Vagina (tissue), 2 donors: Measurements from ENCODE around the gene ADCY3.

Experiments
- POLR2A ChIP-seq, 2 donors: fragments of 450-650 bp; IDR thresholded peaks; one replicate each; pipeline ENCODE4 v1.6.1; 2017; ENCODE audit warnings: antibody characterized with exemption in 2 of 2, mild to moderate bottlenecking in 2 of 2, moderate library complexity in 2 of 2
- POLR2AphosphoS5 ChIP-seq, 2 donors: sonication (generic); formaldehyde crosslinking; IDR thresholded peaks; one replicate each; pipeline ENCODE4 v1.9.0; 2017; ENCODE audit warnings: antibody characterized with exemption in 2 of 2, mild to moderate bottlenecking in 2 of 2, low read depth in 1 of 2; ENCODE audit not compliant: insufficient read depth in 1 of 2
- TF ChIP-seq, protein P1 (sequence below), 3 experiments: fragments of 450-650 bp in 2 of 3; fragments of 200-600 bp in 1 of 3; sonication (generic) in 1 of 3; IDR thresholded peaks; one replicate each; pipeline ENCODE4 v1.5.1; 2017 to 2019; ENCODE audit warnings: antibody characterized with exemption in 3 of 3, mild to moderate bottlenecking in 2 of 3, moderate library complexity in 2 of 3

DNA sequence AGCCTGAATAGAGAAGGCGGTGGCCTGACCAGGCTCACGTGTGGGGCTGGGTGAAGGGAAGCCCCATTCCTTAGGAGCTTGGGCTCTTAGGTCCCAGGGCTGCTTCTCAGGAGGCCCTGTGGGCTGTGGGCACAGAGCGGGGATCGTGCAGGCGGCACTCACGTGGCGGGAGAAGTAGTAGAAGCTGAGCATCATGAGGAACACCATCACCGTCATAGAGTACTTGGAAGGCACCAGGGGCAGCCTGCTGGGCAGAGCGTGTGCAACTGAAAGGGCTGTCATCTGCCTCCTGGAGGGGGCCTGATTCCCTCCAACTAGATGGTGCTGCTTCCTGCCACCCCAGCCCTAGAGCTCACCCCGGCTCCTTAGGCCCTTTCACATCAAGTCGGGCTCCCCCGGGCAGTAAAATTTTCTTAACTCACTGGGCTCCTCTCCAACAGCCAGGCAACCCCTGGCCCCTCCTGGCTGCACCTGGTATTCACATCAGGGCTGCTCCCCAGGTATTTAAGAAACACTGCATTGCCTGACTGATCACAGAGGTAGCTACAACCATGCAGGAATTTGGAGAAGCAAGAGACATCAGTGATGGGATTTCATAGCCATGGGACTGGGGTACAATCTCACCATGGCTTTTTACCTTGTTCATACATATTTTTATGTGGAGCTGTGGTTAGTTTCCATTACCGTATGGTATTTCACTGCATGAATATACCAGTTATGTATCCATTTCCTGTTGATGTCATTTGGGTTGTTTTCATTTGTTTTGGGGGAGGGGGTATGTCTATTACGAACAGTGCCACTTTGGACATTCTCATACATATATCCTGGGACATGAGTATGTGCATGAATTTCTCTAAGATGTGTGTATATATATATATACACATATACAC, 93.9 kb downstream of the ADCY3 start:
- TF ChIP-seq, protein P1, sequence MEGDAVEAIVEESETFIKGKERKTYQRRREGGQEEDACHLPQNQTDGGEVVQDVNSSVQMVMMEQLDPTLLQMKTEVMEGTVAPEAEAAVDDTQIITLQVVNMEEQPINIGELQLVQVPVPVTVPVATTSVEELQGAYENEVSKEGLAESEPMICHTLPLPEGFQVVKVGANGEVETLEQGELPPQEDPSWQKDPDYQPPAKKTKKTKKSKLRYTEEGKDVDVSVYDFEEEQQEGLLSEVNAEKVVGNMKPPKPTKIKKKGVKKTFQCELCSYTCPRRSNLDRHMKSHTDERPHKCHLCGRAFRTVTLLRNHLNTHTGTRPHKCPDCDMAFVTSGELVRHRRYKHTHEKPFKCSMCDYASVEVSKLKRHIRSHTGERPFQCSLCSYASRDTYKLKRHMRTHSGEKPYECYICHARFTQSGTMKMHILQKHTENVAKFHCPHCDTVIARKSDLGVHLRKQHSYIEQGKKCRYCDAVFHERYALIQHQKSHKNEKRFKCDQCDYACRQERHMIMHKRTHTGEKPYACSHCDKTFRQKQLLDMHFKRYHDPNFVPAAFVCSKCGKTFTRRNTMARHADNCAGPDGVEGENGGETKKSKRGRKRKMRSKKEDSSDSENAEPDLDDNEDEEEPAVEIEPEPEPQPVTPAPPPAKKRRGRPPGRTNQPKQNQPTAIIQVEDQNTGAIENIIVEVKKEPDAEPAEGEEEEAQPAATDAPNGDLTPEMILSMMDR (IDR thresholded peaks at IDR 0.05): no peak
- TF ChIP-seq POLR2A (IDR thresholded peaks at IDR 0.05) (no peak), POLR2AphosphoS5 (IDR thresholded peaks at IDR 0.05; ENCODE audit: insufficient read depth in 1 of 2, low read depth in 1 of 2) (no peak)
